ENCODE measurements around the gene TTC23.

TTC23 gene

GRCh38 chr15:99282121-99282520 lies 32.7 kb upstream of the TTC23 start:
- no peak for DNase-seq (ENCODE audit: low read depth)
- TF ChIP-seq MAX (IDR thresholded peaks at IDR 0.05; ENCODE audit: low read depth, low read length) (no peak), POLR2A (IDR thresholded peaks at IDR 0.05; ENCODE audit: extremely low read depth, insufficient read length) (no peak), CTCF (IDR thresholded peaks at IDR 0.05; ENCODE audit: low read depth, low read length) (no peak), MYC (IDR thresholded peaks at IDR 0.05; ENCODE audit: low read depth, low read length) (no peak)
- no peak overlapping the region for H3K4me3 ChIP-seq (ENCODE audit: low read depth, low read length)

GRCh38 chr15:99279827-99280226 lies 30.4 kb upstream of the TTC23 start:
- no peak overlapping the region for H3K4me3 ChIP-seq (ENCODE audit: low read depth, low read length)
- TF ChIP-seq CTCF (IDR thresholded peaks at IDR 0.05; ENCODE audit: low read depth, low read length) = no peak
- TF ChIP-seq MYC (IDR thresholded peaks at IDR 0.05; ENCODE audit: low read depth, low read length) = no peak
- no peak for TF ChIP-seq MAX (IDR thresholded peaks at IDR 0.05; ENCODE audit: low read depth, low read length)
- no peak for TF ChIP-seq POLR2A (IDR thresholded peaks at IDR 0.05; ENCODE audit: extremely low read depth, insufficient read length)
- DNase-seq (ENCODE audit: low read depth) = no peak

- no peak for TF ChIP-seq MYC (IDR thresholded peaks at IDR 0.05; ENCODE audit: low read depth, low read length)
- TF ChIP-seq MAX (IDR thresholded peaks at IDR 0.05; ENCODE audit: low read depth, low read length) = no peak
- TF ChIP-seq CTCF (IDR thresholded peaks at IDR 0.05; ENCODE audit: low read depth, low read length) = no peak
- TF ChIP-seq POLR2A (IDR thresholded peaks at IDR 0.05; ENCODE audit: extremely low read depth, insufficient read length) = no peak
- peak; percentile 33 for DNase-seq (ENCODE audit: low read depth)
- no peak overlapping the region for H3K4me3 ChIP-seq (ENCODE audit: low read depth, low read length)
Observed at GRCh38 chr15:99279290-99279689, 29.9 kb upstream of the TTC23 start.

GRCh38 chr15:99275525-99276128 lies 26.2 kb upstream of the TTC23 start:
- TF ChIP-seq POLR2A (IDR thresholded peaks at IDR 0.05; ENCODE audit: extremely low read depth, insufficient read length) (no peak), MYC (IDR thresholded peaks at IDR 0.05; ENCODE audit: low read depth, low read length) (no peak), CTCF (IDR thresholded peaks at IDR 0.05; ENCODE audit: low read depth, low read length) (no peak), MAX (IDR thresholded peaks at IDR 0.05; ENCODE audit: low read depth, low read length) (no peak)
- no peak overlapping the region for H3K4me3 ChIP-seq (ENCODE audit: low read depth, low read length)
- DNase-seq (ENCODE audit: low read depth) = no peak

GRCh38 chr15:99275061-99275460 lies 25.7 kb upstream of the TTC23 start:
- no peak for TF ChIP-seq POLR2A (IDR thresholded peaks at IDR 0.05; ENCODE audit: extremely low read depth, insufficient read length)
- TF ChIP-seq CTCF (IDR thresholded peaks at IDR 0.05; ENCODE audit: low read depth, low read length) = no peak
- no peak for TF ChIP-seq MAX (IDR thresholded peaks at IDR 0.05; ENCODE audit: low read depth, low read length)
- no peak for TF ChIP-seq MYC (IDR thresholded peaks at IDR 0.05; ENCODE audit: low read depth, low read length)
- DNase-seq (ENCODE audit: low read depth) = no peak
- no peak overlapping the region for H3K4me3 ChIP-seq (ENCODE audit: low read depth, low read length)
